Measurements from ENCODE around the gene RTKN2. TPM values are rescaled to one million over a fixed set of nuclear protein-coding genes. Genes with fewer than 3 reads are reported as not detected.

Gene RTKN2
- total and polyA plus RNA-seq, 2 donors (not counting 1 experiment from before 2014, with no cell fraction given), result 0.07 to 0.22 TPM

DNA sequence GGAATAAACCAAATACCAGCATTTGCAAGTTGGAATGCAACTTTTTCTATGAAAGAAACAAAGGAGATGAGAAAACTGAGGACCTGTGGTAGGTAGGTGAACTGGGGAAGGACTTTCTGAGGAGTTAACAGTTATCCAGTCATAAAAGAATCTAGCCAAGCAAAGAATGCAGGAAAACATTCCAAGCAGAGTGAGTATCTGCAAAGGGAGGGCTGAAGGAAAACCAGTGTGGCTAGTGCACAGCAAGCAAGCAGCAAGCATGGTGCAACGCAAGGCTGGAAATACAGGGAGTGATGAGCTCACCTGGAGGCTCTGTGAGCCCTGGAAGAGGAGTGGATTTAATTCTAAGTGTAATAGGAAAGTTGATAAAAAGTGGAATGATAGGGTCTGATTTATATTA is 44.0 kb downstream of the RTKN2 start:
- H3K4me3 Mint-ChIP-seq, result no peak overlapping the region
- intact Hi-C loops (cut with micrococcal nuclease), result no loop called here
- ChIA-PET CTCF (no interaction called here), POLR2A (no interaction called here)
- no peaks in the 10 kb centered on the region for H3K9me3 Mint-ChIP-seq (ENCODE audit: insufficient read depth)
- no peaks in the 10 kb centered on the region for H3K79me2 ChIP-seq (ENCODE audit: control insufficient read depth, insufficient read depth, low read length)
- H3K4me3 ChIP-seq (ENCODE audit: control extremely low read depth in 1 of 5, extremely low read depth in 1 of 5, insufficient read depth in 1 of 5, low read depth in 2 of 5, low read length in 4 of 5), result no peak overlapping the region
- WGBS (ENCODE audit: insufficient coverage), result 100% methylated on average over 1 of the region's 1 CpG
- H3K9ac ChIP-seq (ENCODE audit: low read length), result no peak overlapping the region
- no peaks in the 10 kb centered on the region for H3K9me3 ChIP-seq (ENCODE audit: control extremely low read depth in 1 of 3, control insufficient read depth in 2 of 3, insufficient read depth in 1 of 3, low read length in 2 of 3)
- H3K4me1 ChIP-seq (ENCODE audit: control insufficient read depth in 2 of 2, insufficient read depth in 2 of 2, low read length in 2 of 2), result no peaks in the 10 kb centered on the region
- no peaks in the 10 kb centered on the region for H3K27me3 Mint-ChIP-seq
- no peaks in the 10 kb centered on the region for H3K4me1 Mint-ChIP-seq
- TF ChIP-seq EZH2 (IDR thresholded peaks at IDR 0.05; ENCODE audit: borderline replicate concordance, insufficient read depth, low read depth, low read length, poor library complexity, severe bottlenecking), result no peak
- TF ChIP-seq, protein P1, sequence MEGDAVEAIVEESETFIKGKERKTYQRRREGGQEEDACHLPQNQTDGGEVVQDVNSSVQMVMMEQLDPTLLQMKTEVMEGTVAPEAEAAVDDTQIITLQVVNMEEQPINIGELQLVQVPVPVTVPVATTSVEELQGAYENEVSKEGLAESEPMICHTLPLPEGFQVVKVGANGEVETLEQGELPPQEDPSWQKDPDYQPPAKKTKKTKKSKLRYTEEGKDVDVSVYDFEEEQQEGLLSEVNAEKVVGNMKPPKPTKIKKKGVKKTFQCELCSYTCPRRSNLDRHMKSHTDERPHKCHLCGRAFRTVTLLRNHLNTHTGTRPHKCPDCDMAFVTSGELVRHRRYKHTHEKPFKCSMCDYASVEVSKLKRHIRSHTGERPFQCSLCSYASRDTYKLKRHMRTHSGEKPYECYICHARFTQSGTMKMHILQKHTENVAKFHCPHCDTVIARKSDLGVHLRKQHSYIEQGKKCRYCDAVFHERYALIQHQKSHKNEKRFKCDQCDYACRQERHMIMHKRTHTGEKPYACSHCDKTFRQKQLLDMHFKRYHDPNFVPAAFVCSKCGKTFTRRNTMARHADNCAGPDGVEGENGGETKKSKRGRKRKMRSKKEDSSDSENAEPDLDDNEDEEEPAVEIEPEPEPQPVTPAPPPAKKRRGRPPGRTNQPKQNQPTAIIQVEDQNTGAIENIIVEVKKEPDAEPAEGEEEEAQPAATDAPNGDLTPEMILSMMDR (IDR thresholded peaks at IDR 0.05), result no peak
- H3K27ac Mint-ChIP-seq, result no peak overlapping the region
- no peak overlapping the region for H3K4me2 ChIP-seq (replicated peaks; ENCODE audit: low read depth, low read length, poor library complexity, severe bottlenecking)
- ATAC-seq (ENCODE audit: low read depth), result no peak
- no peak overlapping the region for H2AFZ ChIP-seq (ENCODE audit: insufficient read depth, low read depth, low read length, poor library complexity, severe bottlenecking)
- no peaks in the 10 kb centered on the region for H3K27me3 ChIP-seq (replicated peaks in 1 of 4; ENCODE audit: control extremely low read depth in 1 of 4, control insufficient read depth in 3 of 4, insufficient read depth in 4 of 4, low read length in 3 of 4)
- no peaks in the 10 kb centered on the region for H3K36me3 ChIP-seq (replicated peaks in 1 of 2; ENCODE audit: control extremely low read depth in 1 of 2, control insufficient read depth in 1 of 2, extremely low read depth in 1 of 2, insufficient read depth in 2 of 2, low read length in 1 of 2)
- DNase-seq, result no peak
- H3K27ac ChIP-seq (ENCODE audit: low read length in 2 of 2), result no peak overlapping the region
- no peaks in the 10 kb centered on the region for H4K20me1 ChIP-seq (ENCODE audit: control insufficient read depth, insufficient read depth, low read length, poor library complexity, severe bottlenecking)

DNA sequence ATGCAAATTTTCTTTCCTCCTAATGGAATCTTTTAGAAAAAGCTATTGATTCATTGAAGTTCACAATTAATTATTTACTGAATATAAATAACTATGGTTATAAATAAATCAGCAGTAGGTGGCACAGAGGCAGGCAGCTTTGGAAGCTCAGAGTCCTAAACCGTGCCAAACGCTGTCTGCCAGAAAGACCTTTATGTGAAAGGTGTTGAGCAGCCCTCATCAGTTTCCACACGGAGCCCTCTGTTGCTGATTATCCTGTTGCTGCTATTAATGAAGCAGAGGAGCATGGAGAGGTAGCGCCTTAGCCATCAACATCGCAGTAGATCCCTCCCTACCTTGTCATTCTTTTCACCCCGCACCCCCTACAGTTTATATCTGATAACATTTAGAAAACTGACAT is 51.0 kb downstream of the RTKN2 start:
- Mint-ChIP-seq H3K4me3 (no peak overlapping the region), H3K27me3 (no peaks in the 10 kb centered on the region), H3K4me1 (no peaks in the 10 kb centered on the region), H3K27ac (no peak overlapping the region), H3K9me3 (ENCODE audit: insufficient read depth) (peaks cover 3% of the 10 kb centered on the region)
- no CpG with 5 or more reads among the region's 6 CpGs for WGBS (ENCODE audit: insufficient coverage)
- Histone ChIP-seq H3K27ac (ENCODE audit: low read length in 2 of 2) (no peak overlapping the region), H3K79me2 (ENCODE audit: control insufficient read depth, insufficient read depth, low read length) (no peaks in the 10 kb centered on the region), H3K9ac (ENCODE audit: low read length) (no peak overlapping the region), H3K4me2 (replicated peaks; ENCODE audit: low read depth, low read length, poor library complexity, severe bottlenecking) (no peak overlapping the region), H3K36me3 (replicated peaks in 1 of 2; ENCODE audit: control extremely low read depth in 1 of 2, control insufficient read depth in 1 of 2, extremely low read depth in 1 of 2, insufficient read depth in 2 of 2, low read length in 1 of 2) (no peaks in the 10 kb centered on the region), H2AFZ (ENCODE audit: insufficient read depth, low read depth, low read length, poor library complexity, severe bottlenecking) (no peak overlapping the region), H4K20me1 (ENCODE audit: control insufficient read depth, insufficient read depth, low read length, poor library complexity, severe bottlenecking) (no peaks in the 10 kb centered on the region), H3K9me3 (ENCODE audit: control extremely low read depth in 1 of 3, control insufficient read depth in 2 of 3, insufficient read depth in 1 of 3, low read length in 2 of 3) (no peaks in the 10 kb centered on the region), H3K4me1 (ENCODE audit: control insufficient read depth in 2 of 2, insufficient read depth in 2 of 2, low read length in 2 of 2) (no peaks in the 10 kb centered on the region), H3K27me3 (replicated peaks in 1 of 4; ENCODE audit: control extremely low read depth in 1 of 4, control insufficient read depth in 3 of 4, insufficient read depth in 4 of 4, low read length in 3 of 4) (no peaks in the 10 kb centered on the region), H3K4me3 (ENCODE audit: control extremely low read depth in 1 of 5, extremely low read depth in 1 of 5, insufficient read depth in 1 of 5, low read depth in 2 of 5, low read length in 4 of 5) (no peak overlapping the region)
- TF ChIP-seq EZH2 (IDR thresholded peaks at IDR 0.05; ENCODE audit: borderline replicate concordance, insufficient read depth, low read depth, low read length, poor library complexity, severe bottlenecking), result no peak
- TF ChIP-seq, protein P1 (IDR thresholded peaks at IDR 0.05), result no peak
- intact Hi-C loops (cut with micrococcal nuclease), result no loop called here
- DNase-seq (no peak), ATAC-seq (ENCODE audit: low read depth) (no peak)
- POLR2A ChIA-PET, result no interaction called here
- CTCF ChIA-PET, result no interaction called here
